ENCODE results near the gene PPP3CA. TPM values are rescaled to one million over a fixed set of nuclear protein-coding genes. Genes with fewer than 3 reads are reported as not detected.

The PPP3CA gene
- total RNA-seq, 2 donors from 2014 or later = 36.6 to 39.2 TPM

DNA sequence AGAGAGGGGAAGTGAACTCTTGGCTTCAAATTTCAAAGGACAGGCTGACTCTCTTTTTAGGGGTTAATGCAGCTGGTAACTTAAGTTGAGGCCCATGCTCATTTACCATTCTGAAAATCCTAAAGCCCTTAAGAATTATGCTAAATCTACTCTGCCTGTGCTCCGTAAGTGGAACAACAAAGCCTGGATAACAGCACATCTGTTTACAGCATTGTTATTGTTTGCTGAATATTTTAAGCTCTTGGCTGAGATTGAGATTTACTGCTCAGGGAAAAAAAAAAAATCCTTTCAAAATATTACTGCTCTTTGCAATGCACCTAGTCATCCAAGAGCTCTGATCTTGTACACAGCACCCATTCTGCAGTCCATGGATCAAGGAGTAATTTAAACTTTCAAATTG, 17.7 kb downstream of the PPP3CA start:
- Histone ChIP-seq H3K9me3 (ENCODE audit: control insufficient read depth, low read length) (no peaks in the 10 kb centered on the region), H3K4me3 (ENCODE audit: low read length) (no peak overlapping the region), H3K27me3 (ENCODE audit: control insufficient read depth, insufficient read depth, low read length, poor library complexity, severe bottlenecking) (no peaks in the 10 kb centered on the region), H3K36me3 (ENCODE audit: control insufficient read depth, insufficient read depth, low read length) (no peaks in the 10 kb centered on the region), H3K27ac (ENCODE audit: low read depth, low read length) (no peak overlapping the region), H3K9ac (ENCODE audit: extremely low read depth, low read length, poor library complexity, severe bottlenecking) (no peak overlapping the region), H3K4me1 (ENCODE audit: control insufficient read depth, insufficient read depth, low read length) (no peaks in the 10 kb centered on the region)
- H3K27me3 Mint-ChIP-seq (ENCODE audit: insufficient read depth) = no peaks in the 10 kb centered on the region
- H3K27ac Mint-ChIP-seq = no peak overlapping the region
- H3K36me3 Mint-ChIP-seq (ENCODE audit: low read depth) = peaks cover 1% of the 10 kb centered on the region
- DNase-seq = no peak
- no peak overlapping the region for H3K4me3 Mint-ChIP-seq
- TF ChIP-seq, protein P1, sequence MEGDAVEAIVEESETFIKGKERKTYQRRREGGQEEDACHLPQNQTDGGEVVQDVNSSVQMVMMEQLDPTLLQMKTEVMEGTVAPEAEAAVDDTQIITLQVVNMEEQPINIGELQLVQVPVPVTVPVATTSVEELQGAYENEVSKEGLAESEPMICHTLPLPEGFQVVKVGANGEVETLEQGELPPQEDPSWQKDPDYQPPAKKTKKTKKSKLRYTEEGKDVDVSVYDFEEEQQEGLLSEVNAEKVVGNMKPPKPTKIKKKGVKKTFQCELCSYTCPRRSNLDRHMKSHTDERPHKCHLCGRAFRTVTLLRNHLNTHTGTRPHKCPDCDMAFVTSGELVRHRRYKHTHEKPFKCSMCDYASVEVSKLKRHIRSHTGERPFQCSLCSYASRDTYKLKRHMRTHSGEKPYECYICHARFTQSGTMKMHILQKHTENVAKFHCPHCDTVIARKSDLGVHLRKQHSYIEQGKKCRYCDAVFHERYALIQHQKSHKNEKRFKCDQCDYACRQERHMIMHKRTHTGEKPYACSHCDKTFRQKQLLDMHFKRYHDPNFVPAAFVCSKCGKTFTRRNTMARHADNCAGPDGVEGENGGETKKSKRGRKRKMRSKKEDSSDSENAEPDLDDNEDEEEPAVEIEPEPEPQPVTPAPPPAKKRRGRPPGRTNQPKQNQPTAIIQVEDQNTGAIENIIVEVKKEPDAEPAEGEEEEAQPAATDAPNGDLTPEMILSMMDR (conservative IDR thresholded peaks at IDR 0.05) = no peak
- peaks cover 22% of the 10 kb centered on the region for H3K4me1 Mint-ChIP-seq
- no peaks in the 10 kb centered on the region for H3K9me3 Mint-ChIP-seq
- 88% methylated on average over 1 of the region's 1 CpG; no CpG with 5 or more reads in 1 of the 2 experiments for WGBS, 2 experiments (ENCODE audit: insufficient coverage in 1 of 2, insufficient read length in 1 of 2)

DNA sequence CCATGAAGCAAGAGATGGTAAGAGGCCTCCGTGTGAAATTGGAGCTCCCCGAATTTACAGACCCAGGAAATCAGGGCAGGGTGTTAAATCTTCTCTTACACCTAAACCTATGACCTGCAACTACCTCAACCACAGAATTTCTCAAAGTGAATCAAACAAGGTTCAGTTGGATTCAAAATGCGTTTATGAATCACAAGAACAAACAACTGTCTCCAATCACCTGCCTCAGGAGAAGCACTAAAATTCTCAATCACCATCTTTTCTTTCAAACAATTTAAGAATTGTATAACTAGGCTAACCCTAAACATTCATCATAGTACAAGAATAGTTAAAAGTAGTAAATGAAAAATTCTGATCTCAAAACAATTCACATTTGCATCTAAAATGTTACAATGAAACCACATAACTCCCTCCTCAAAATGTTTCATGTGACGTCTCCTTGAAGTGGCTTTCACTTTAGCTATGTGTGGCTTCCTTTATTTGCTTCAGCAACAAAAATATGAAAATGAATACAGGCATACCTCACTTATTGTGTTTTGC, 19.2 kb downstream of the PPP3CA start:
- H3K9me3 ChIP-seq (ENCODE audit: control insufficient read depth, low read length) = no peaks in the 10 kb centered on the region
- Mint-ChIP-seq H3K27ac (no peak overlapping the region), H3K4me3 (no peak overlapping the region), H3K36me3 (ENCODE audit: low read depth) (peaks cover 1% of the 10 kb centered on the region), H3K9me3 (no peaks in the 10 kb centered on the region), H3K4me1 (peaks cover 22% of the 10 kb centered on the region), H3K27me3 (ENCODE audit: insufficient read depth) (no peaks in the 10 kb centered on the region)
- H3K4me3 ChIP-seq (ENCODE audit: low read length) = no peak overlapping the region
- TF ChIP-seq, protein P1 (conservative IDR thresholded peaks at IDR 0.05) = no peak
- no peak overlapping the region for H3K9ac ChIP-seq (ENCODE audit: extremely low read depth, low read length, poor library complexity, severe bottlenecking)
- H3K4me1 ChIP-seq (ENCODE audit: control insufficient read depth, insufficient read depth, low read length) = no peaks in the 10 kb centered on the region
- no peaks in the 10 kb centered on the region for H3K36me3 ChIP-seq (ENCODE audit: control insufficient read depth, insufficient read depth, low read length)
- no peak overlapping the region for H3K27ac ChIP-seq (ENCODE audit: low read depth, low read length)
- H3K27me3 ChIP-seq (ENCODE audit: control insufficient read depth, insufficient read depth, low read length, poor library complexity, severe bottlenecking) = no peaks in the 10 kb centered on the region
- no peak for DNase-seq
- 71 to 78% methylated on average over 2 to 4 of the region's 4 CpGs for WGBS, 2 experiments (ENCODE audit: insufficient coverage in 1 of 2, insufficient read length in 1 of 2)

DNA sequence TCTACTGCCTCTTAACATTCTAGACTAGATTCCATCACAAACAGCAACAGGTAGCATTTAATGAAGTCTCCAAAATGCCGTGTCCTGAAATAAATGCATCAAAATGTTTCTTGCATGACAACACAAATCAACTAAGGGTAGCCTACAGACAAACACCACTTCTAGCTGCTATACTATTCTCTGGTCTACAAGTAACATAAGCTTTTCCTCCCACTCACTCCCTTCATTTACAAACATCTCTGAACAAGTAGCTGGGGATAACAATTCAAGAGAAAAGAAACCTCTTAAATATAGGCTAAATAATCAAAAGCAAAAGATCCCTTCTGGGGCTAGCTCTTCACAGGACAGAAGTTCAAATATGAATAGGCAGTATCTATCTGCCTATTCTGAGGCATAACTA, 20.8 kb downstream of the PPP3CA start:
- H3K4me1 ChIP-seq (ENCODE audit: control insufficient read depth, insufficient read depth, low read length) = no peaks in the 10 kb centered on the region
- Mint-ChIP-seq H3K36me3 (ENCODE audit: low read depth) (peaks cover 2% of the 10 kb centered on the region), H3K27me3 (ENCODE audit: insufficient read depth) (no peaks in the 10 kb centered on the region), H3K9me3 (no peaks in the 10 kb centered on the region), H3K4me1 (peaks cover 22% of the 10 kb centered on the region), H3K4me3 (no peak overlapping the region), H3K27ac (no peak overlapping the region)
- no peak overlapping the region for H3K27ac ChIP-seq (ENCODE audit: low read depth, low read length)
- H3K9ac ChIP-seq (ENCODE audit: extremely low read depth, low read length, poor library complexity, severe bottlenecking) = no peak overlapping the region
- DNase-seq = no peak
- no peak overlapping the region for H3K4me3 ChIP-seq (ENCODE audit: low read length)
- no peaks in the 10 kb centered on the region for H3K9me3 ChIP-seq (ENCODE audit: control insufficient read depth, low read length)
- H3K27me3 ChIP-seq (ENCODE audit: control insufficient read depth, insufficient read depth, low read length, poor library complexity, severe bottlenecking) = no peaks in the 10 kb centered on the region
- TF ChIP-seq, protein P1 (conservative IDR thresholded peaks at IDR 0.05) = no peak
- 50 to 82% methylated on average over 1 of the region's 1 CpG for WGBS, 2 experiments (ENCODE audit: insufficient coverage in 1 of 2, insufficient read length in 1 of 2)
- no peaks in the 10 kb centered on the region for H3K36me3 ChIP-seq (ENCODE audit: control insufficient read depth, insufficient read depth, low read length)
